SK-N-SH (cell line): ENCODE results near the gene CBLB. TPM values are rescaled to one million over a fixed set of nuclear protein-coding genes. Genes with fewer than 3 reads are reported as not detected.

Source experiments
- CTCF ChIA-PET: fragments of 300-600, 350-600 bp; formaldehyde crosslinking; extraction: SDS; loops from one replicate; lab custom pipeline; 2021; lab: Yijun Ruan, JAX
- POLR2A ChIA-PET: fragments of 350-600 bp; sonication (Branson Sonifier 250); formaldehyde crosslinking; extraction: SDS; loops from one replicate; lab custom pipeline; 2020; ENCODE audit warnings: antibody characterized with exemption, inconsistent platforms; lab: Yijun Ruan, JAX
- DNase-seq: peaks from one replicate; pipeline ENCODE4 v3.0.0; 2012
- H2AFZ ChIP-seq: fragments of 200-600 bp; sonication (generic); 2 replicates; pipeline ENCODE4 v1.8.1; 2016; ENCODE audit warnings: antibody characterized with exemption, mild to moderate bottlenecking, low read depth
- H3F3A ChIP-seq: fragments of 200-600 bp; sonication (generic); replicated peaks from 2 replicates; pipeline ENCODE3; 2016; ENCODE audit warnings: antibody characterized with exemption, mild to moderate bottlenecking; ENCODE audit not compliant: insufficient read depth
- H3K27ac ChIP-seq, 2 experiments: fragments of 200-500 bp in 1 of 2; fragments of 200-600 bp in 1 of 2; sonication (Bioruptor generic) in 1 of 2; sonication (generic), shearing (Covaris generic) in 1 of 2; 2 replicates each; pipeline versions ENCODE4 v1.5.1 to v1.6.1; 2014 to 2016; ENCODE audit warnings: low read depth in 2 of 2, inconsistent platforms in 1 of 2, low read length in 1 of 2, mild to moderate bottlenecking in 1 of 2, mixed read lengths in 1 of 2
- H3K27me3 ChIP-seq: fragments of 200-600 bp; sonication (generic), shearing (Covaris generic); 2 replicates; pipeline ENCODE4 v1.6.1; 2016; ENCODE audit warnings: mixed run types; ENCODE audit not compliant: insufficient read depth
- H3K36me3 ChIP-seq, 2 experiments: fragments of 200-500 bp in 1 of 2; fragments of 200-600 bp in 1 of 2; sonication (Bioruptor generic) in 1 of 2; sonication (generic) in 1 of 2; replicated peaks in 1 of 2; 2 replicates each; pipeline versions ENCODE3 to v1.5.1; 2014 to 2016; ENCODE audit warnings: low read length in 1 of 2, mild to moderate bottlenecking in 1 of 2; ENCODE audit not compliant: insufficient read depth in 2 of 2, control insufficient read depth in 1 of 2
- H3K4me1 ChIP-seq, 2 experiments: fragments of 200-500 bp in 1 of 2; fragments of 200-600 bp in 1 of 2; sonication (Bioruptor generic) in 1 of 2; sonication (generic), shearing (Covaris generic) in 1 of 2; 2 replicates each; pipeline versions ENCODE4 v1.5.1 to v1.6.1; 2014 to 2016; ENCODE audit warnings: low read depth in 1 of 2, low read length in 1 of 2, mixed run types in 1 of 2; ENCODE audit not compliant: insufficient read depth in 2 of 2, control insufficient read depth in 1 of 2
- H3K4me2 ChIP-seq: fragments of 200-600 bp; sonication (generic), shearing (Covaris generic); 2 replicates; pipeline ENCODE4 v1.6.1; 2017; ENCODE audit warnings: mixed run types
- H3K4me3 ChIP-seq, 2 experiments: fragments of 200-500 bp in 1 of 2; fragments of 200-600 bp in 1 of 2; sonication (Bioruptor generic) in 1 of 2; sonication (generic), shearing (Covaris generic) in 1 of 2; 2 replicates each; pipeline versions ENCODE4 v1.5.1 to v1.8.1; 2014 to 2016; ENCODE audit warnings: low read depth in 2 of 2, inconsistent platforms in 1 of 2, low read length in 1 of 2, mild to moderate bottlenecking in 1 of 2, mixed read lengths in 1 of 2, moderate library complexity in 1 of 2
- H3K79me2 ChIP-seq: fragments of 200-600 bp; sonication (generic); 2 replicates; pipeline ENCODE4 v1.8.1; 2017; ENCODE audit warnings: mild to moderate bottlenecking; ENCODE audit not compliant: insufficient read depth
- H3K9ac ChIP-seq: fragments of 200-600 bp; sonication (generic); 2 replicates; pipeline ENCODE4 v1.6.1; 2017; ENCODE audit warnings: mixed run types
- H3K9me2 ChIP-seq: fragments of 200-600 bp; sonication (generic); 2 replicates; pipeline ENCODE4 v1.6.1; 2017; ENCODE audit warnings: mixed run types
- H3K9me3 ChIP-seq: fragments of 200-600 bp; sonication (generic); 2 replicates; pipeline ENCODE4 v1.6.1; 2017; ENCODE audit warnings: mixed run types, mild to moderate bottlenecking, moderate library complexity
- H4K20me1 ChIP-seq: fragments of 200-600 bp; sonication (generic); 2 replicates; pipeline ENCODE4 v1.6.1; 2017; ENCODE audit warnings: mild to moderate bottlenecking, mixed run types; ENCODE audit not compliant: insufficient read depth
- EP300 ChIP-seq, 2 experiments: IDR thresholded peaks; 2 replicates each; pipeline versions ENCODE4 v1.4.0 to v1.6.1; 2012; ENCODE audit warnings: borderline replicate concordance in 1 of 2, low read depth in 1 of 2, low read length in 1 of 2
- EZH2phosphoT487 ChIP-seq: fragments of 200-600 bp; sonication (generic); IDR thresholded peaks from 2 replicates; pipeline ENCODE4 v1.6.1; 2017; ENCODE audit warnings: low read depth, mixed run types, mild to moderate bottlenecking, antibody characterized with exemption, moderate library complexity, borderline replicate concordance
- FOXJ3 ChIP-seq: sonication (generic); formaldehyde crosslinking; IDR thresholded peaks from 2 replicates; pipeline ENCODE4 v1.5.1; 2020; ENCODE audit warnings: mild to moderate bottlenecking, missing genetic modification reagents
- FOXM1 ChIP-seq: IDR thresholded peaks from 2 replicates; pipeline ENCODE4 v1.4.0; 2012; ENCODE audit warnings: low read depth, mild to moderate bottlenecking
- GATA2 ChIP-seq: sonication (generic); formaldehyde crosslinking; IDR thresholded peaks from 2 replicates; pipeline ENCODE4 v1.5.0; 2020; ENCODE audit warnings: mild to moderate bottlenecking, missing genetic modification reagents
- MEF2A ChIP-seq: IDR thresholded peaks from 2 replicates; pipeline ENCODE4 v1.4.0; 2012; ENCODE audit warnings: low read depth, borderline replicate concordance
- MXI1 ChIP-seq: IDR thresholded peaks from 2 replicates; pipeline ENCODE4 v1.6.1; 2012; ENCODE audit warnings: mild to moderate bottlenecking, low read depth, low read length, improper control_type of control experiment
- NFIC ChIP-seq: IDR thresholded peaks from 2 replicates; pipeline ENCODE4 v1.4.0; 2012; ENCODE audit warnings: borderline replicate concordance
- POLR2AphosphoS5 ChIP-seq: IDR thresholded peaks from 2 replicates; pipeline ENCODE4 v1.6.1; 2012; ENCODE audit warnings: low read depth, low read length
- RFX5 ChIP-seq: IDR thresholded peaks from 2 replicates; pipeline ENCODE4 v1.6.1; 2012; ENCODE audit warnings: mild to moderate bottlenecking, improper control_type of control experiment, low read length
- SMC3 ChIP-seq: IDR thresholded peaks from 2 replicates; pipeline ENCODE4 v1.6.1; 2012; ENCODE audit warnings: low read depth, low read length, improper control_type of control experiment
- TAF1 ChIP-seq: IDR thresholded peaks from 2 replicates; pipeline ENCODE4 v1.6.1; 2012; ENCODE audit warnings: low read depth, mild to moderate bottlenecking, low read length, moderate library complexity, borderline replicate concordance
- YY1 ChIP-seq: IDR thresholded peaks from 2 replicates; pipeline ENCODE4 v1.4.0; 2012; ENCODE audit warnings: low read depth, mild to moderate bottlenecking
- WGBS: methylation state at CpG from one replicate; pipeline ENCODE4 v1.1.6; 2017; ENCODE audit warnings: low lambda C conversion rate; 5-methylcytosine and 5-hydroxymethylcytosine counted together
- polyA plus RNA-seq, 3 experiments: library from polyadenylated mRNA; depleted of rRNA; stranded (reverse); fragments of >200 nt; gene quantifications; 2 replicates each; pipeline ENCODE4 v1.2.3, GENCODE V29; 2012
- TF ChIP-seq, protein P1 (sequence below): fragments of 200-600 bp; sonication (generic); IDR thresholded peaks from 2 replicates; pipeline ENCODE4 v1.6.1; 2017; ENCODE audit warnings: antibody characterized with exemption, mild to moderate bottlenecking, moderate library complexity
- TF ChIP-seq, protein P2 (sequence below): IDR thresholded peaks from 2 replicates; pipeline ENCODE4; 2012
- TF ChIP-seq, protein P3 (sequence below): fragments of 150-350 bp; IDR thresholded peaks from 2 replicates; pipeline ENCODE4 v1.6.1; 2016; ENCODE audit warnings: mild to moderate bottlenecking, low read depth, low read length

Gene CBLB
- polyA plus RNA-seq, 1 of the 3 experiments (the other 2 are of a cell fraction) = 4.4 TPM

DNA sequence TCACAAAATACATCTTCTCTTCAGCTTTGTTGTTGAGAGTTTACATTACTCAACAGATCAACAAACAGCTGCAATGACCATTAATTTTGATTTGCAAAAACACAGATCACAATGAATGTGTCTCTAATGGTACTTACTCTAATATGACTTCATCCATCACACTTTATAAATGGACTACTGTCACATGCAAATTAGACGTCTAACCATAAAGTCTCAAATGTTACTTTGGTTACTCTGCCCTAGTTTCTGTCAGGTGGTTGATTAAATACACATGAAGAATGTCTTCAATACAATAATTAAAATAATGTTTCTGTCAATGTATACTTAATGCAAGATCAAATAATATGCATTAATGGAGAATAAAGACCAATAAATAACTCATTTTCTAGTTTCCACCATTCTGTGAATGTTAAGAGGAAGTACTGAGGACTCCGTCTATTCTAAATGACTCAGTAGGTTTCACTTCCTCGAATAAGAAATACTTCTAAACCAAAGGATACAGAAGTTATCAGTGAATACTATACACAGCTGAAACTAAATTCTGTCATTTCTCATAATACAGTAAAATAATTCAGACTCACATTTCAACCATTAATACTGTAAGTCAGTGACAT, 145.8 kb downstream of the CBLB start:
- no peak for DNase-seq
- peaks cover 18 to 47% of the 10 kb centered on the region in 2 experiments for H3K36me3 ChIP-seq
- peaks cover 5% of the 10 kb centered on the region; the same call in 1 of the 2 replicates for H3K9me3 ChIP-seq
- no peak overlapping the region for H3K27ac ChIP-seq
- H3K9ac ChIP-seq = no peak overlapping the region
- H3K4me3 ChIP-seq = no peak overlapping the region
- CTCF ChIA-PET = interaction anchor here (0.6 kb wide), 1 partner anchor 476 kb away, joined by 3 read pairs; no protein-coding TSS in a partner anchor
- 88% methylated on average over 3 of the region's 3 CpGs for WGBS
- H3K79me2 ChIP-seq = no peaks in the 10 kb centered on the region
- TF ChIP-seq FOXM1 (no peak), POLR2AphosphoS5 (no peak), YY1 (no peak)
- TF ChIP-seq, protein P1, sequence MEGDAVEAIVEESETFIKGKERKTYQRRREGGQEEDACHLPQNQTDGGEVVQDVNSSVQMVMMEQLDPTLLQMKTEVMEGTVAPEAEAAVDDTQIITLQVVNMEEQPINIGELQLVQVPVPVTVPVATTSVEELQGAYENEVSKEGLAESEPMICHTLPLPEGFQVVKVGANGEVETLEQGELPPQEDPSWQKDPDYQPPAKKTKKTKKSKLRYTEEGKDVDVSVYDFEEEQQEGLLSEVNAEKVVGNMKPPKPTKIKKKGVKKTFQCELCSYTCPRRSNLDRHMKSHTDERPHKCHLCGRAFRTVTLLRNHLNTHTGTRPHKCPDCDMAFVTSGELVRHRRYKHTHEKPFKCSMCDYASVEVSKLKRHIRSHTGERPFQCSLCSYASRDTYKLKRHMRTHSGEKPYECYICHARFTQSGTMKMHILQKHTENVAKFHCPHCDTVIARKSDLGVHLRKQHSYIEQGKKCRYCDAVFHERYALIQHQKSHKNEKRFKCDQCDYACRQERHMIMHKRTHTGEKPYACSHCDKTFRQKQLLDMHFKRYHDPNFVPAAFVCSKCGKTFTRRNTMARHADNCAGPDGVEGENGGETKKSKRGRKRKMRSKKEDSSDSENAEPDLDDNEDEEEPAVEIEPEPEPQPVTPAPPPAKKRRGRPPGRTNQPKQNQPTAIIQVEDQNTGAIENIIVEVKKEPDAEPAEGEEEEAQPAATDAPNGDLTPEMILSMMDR = no peak
- peaks cover 9% of the 10 kb centered on the region for H3F3A ChIP-seq
- H3K27me3 ChIP-seq = no peaks in the 10 kb centered on the region
- no peaks in the 10 kb centered on the region for H4K20me1 ChIP-seq
- H3K4me2 ChIP-seq = no peak overlapping the region
- H2AFZ ChIP-seq = no peak overlapping the region
- POLR2A ChIA-PET = no interaction called here
- H3K9me2 ChIP-seq = no peaks in the 10 kb centered on the region
- no peaks in the 10 kb centered on the region for H3K4me1 ChIP-seq

DNA sequence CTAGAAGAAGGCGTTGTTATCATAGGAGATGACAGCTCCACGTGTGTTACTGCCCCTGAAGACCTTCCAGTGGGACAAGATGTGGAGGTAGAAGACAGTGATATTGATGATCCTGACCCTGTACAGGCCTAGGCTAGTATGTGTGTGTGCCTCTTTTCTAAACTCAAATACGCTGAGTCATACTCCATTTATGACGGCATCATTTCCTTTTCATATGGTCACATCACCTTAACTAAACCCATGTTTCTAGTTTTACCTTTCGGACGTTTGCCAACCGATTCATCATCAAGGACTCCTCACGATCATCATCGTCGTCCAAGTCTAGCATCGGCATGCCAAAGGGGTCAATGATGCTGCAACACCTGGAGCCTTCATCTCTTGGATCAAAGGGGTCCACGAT, 149.0 kb downstream of the CBLB start:
- H3F3A ChIP-seq = no peaks in the 10 kb centered on the region
- no peak for DNase-seq
- ChIA-PET POLR2A (no interaction called here), CTCF (no interaction called here)
- WGBS = 89% methylated on average over 12 of the region's 12 CpGs
- H3K4me3 ChIP-seq = no peak overlapping the region
- no peaks in the 10 kb centered on the region for H4K20me1 ChIP-seq
- no peaks in the 10 kb centered on the region for H3K9me3 ChIP-seq
- H3K27ac ChIP-seq = no peak overlapping the region
- no peaks in the 10 kb centered on the region for H3K27me3 ChIP-seq
- no peak overlapping the region for H3K4me2 ChIP-seq
- H3K9me2 ChIP-seq = no peaks in the 10 kb centered on the region
- H3K79me2 ChIP-seq = no peaks in the 10 kb centered on the region
- H3K4me1 ChIP-seq = no peaks in the 10 kb centered on the region
- H2AFZ ChIP-seq = no peak overlapping the region
- H3K9ac ChIP-seq = no peak overlapping the region
- H3K36me3 ChIP-seq = peaks cover 20 to 49% of the 10 kb centered on the region in 2 experiments
- TF ChIP-seq RFX5 = no peak
- no peak for TF ChIP-seq FOXJ3
- TF ChIP-seq EZH2phosphoT487 = no peak
- TF ChIP-seq, protein P2, sequence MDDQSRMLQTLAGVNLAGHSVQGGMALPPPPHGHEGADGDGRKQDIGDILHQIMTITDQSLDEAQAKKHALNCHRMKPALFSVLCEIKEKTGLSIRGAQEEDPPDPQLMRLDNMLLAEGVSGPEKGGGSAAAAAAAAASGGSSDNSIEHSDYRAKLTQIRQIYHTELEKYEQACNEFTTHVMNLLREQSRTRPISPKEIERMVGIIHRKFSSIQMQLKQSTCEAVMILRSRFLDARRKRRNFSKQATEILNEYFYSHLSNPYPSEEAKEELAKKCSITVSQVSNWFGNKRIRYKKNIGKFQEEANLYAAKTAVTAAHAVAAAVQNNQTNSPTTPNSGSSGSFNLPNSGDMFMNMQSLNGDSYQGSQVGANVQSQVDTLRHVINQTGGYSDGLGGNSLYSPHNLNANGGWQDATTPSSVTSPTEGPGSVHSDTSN = no peak
- TF ChIP-seq GATA2 = no peak
- TF ChIP-seq MEF2A = no peak
- no peak for TF ChIP-seq MXI1
- TF ChIP-seq EP300 (IDR thresholded peaks at IDR 0.05; ENCODE audit: borderline replicate concordance in 1 of 2, low read depth in 1 of 2, low read length in 1 of 2) = no peak
- no peak for TF ChIP-seq SMC3
- TF ChIP-seq POLR2AphosphoS5 = no peak
- TF ChIP-seq, protein P3, sequence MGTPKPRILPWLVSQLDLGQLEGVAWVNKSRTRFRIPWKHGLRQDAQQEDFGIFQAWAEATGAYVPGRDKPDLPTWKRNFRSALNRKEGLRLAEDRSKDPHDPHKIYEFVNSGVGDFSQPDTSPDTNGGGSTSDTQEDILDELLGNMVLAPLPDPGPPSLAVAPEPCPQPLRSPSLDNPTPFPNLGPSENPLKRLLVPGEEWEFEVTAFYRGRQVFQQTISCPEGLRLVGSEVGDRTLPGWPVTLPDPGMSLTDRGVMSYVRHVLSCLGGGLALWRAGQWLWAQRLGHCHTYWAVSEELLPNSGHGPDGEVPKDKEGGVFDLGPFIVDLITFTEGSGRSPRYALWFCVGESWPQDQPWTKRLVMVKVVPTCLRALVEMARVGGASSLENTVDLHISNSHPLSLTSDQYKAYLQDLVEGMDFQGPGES = no peak
- no peak for TF ChIP-seq NFIC
- no peak for TF ChIP-seq TAF1
